GM19043 (cell line): Measurements from ENCODE around the gene THAP10.
"Not testable (repeated sequence)": the region's sequence is repeated elsewhere in the genome, so short reads cannot be mapped to it uniquely, and the experiment has no call there.

Experiments
- ATAC-seq: cut with Tn5 transposase; IDR thresholded peaks from one replicate; pipeline ENCODE4 v1.9.1; 2021; ENCODE audit warnings: low read depth; ENCODE audit not compliant: unreplicated experiment

The THAP10 gene

DNA sequence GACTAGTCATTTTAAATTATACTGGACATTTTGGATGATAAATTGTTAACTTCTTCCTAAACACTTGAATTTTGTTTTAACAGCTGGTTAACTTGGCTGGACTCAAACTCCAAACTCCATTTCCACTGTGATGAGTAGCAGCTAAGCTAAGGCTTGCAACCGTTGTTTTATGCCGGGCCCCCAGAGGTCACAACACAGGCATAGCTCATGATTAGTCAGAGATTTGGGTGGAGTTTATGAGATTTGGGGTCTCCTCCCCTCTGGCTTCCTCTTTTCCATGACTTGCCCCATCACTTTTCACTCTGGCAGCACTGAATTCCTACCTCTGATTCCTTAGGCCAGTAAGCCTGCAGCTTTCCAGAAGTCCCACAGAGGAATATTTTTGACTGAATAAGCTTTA is 12.8 kb downstream of the THAP10 start:
- ATAC-seq = no peak

DNA sequence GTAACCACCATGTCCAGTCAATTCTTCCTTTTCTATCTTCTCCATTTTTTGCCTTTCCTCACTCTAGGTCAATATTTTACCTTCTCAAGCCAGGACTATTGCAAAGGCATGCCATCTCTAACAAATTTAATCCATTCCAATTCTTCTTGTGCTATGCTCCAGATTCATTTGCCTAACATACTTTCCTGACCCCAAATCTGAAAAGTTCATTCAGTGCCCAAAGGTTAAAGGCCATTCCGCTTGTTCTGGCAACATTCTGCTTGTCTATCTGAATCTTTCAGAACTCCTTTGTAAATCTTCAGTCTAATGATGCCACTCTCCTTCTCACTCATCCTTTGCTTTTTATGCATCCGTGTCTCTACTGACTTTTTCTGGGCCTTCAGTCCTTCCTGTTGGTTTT is 15.6 kb downstream of the THAP10 start:
- no peak for ATAC-seq

DNA sequence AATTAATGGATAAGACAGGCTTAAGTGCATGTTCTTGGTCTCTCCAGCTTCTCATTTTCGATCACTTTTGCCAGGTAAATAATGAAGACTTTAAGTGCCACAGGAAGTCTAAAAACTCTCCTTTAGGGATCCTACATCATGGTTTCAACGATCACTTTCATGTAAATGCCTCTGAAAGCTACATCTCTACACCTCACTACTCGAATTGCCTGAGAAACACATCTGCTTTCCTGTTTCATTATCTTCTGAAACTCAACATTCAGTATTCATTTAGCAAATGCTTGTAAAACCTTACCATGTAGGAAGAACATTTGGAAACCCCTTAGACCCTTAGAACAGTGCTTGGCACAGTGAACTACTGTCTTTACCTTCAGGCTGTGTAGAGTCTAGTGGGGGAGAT is 16.2 kb downstream of the THAP10 start:
- ATAC-seq = no peak

DNA sequence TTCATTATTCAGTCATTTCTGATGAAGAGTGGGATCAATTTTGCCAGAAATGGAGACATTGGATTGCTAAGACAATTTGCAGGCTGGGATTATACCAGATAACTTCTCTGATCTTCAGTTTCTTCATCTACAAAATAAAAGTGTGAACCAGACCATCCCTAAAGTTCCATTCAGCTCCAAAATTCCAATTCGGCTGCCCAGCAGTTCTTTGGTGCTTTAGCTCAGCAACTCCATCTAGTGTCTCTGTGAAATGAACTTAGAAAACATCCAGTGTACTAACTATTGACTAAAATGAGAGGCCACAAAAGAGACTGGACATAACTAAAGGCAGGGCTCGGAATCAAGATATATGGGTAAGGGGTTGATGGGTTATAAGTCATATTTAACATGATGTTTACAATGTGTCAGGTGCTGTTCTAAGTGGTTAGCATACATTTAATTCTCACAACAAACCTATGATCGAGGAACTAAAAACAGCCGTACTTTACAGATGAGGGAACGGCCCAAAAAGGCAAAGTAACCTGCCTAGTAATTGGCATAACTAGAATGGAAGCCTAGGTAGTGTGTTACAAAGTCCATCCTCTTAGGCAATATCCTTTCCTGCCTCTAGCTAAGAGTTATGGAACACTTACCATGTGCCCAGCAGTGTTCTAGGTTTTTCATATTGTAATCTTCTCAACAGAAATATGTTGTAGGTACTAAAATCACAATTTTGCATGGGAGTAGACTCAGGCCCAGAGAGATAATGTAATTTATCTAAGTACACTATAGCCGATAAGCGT is 17.0 kb downstream of the THAP10 start:
- ATAC-seq = no peak

DNA sequence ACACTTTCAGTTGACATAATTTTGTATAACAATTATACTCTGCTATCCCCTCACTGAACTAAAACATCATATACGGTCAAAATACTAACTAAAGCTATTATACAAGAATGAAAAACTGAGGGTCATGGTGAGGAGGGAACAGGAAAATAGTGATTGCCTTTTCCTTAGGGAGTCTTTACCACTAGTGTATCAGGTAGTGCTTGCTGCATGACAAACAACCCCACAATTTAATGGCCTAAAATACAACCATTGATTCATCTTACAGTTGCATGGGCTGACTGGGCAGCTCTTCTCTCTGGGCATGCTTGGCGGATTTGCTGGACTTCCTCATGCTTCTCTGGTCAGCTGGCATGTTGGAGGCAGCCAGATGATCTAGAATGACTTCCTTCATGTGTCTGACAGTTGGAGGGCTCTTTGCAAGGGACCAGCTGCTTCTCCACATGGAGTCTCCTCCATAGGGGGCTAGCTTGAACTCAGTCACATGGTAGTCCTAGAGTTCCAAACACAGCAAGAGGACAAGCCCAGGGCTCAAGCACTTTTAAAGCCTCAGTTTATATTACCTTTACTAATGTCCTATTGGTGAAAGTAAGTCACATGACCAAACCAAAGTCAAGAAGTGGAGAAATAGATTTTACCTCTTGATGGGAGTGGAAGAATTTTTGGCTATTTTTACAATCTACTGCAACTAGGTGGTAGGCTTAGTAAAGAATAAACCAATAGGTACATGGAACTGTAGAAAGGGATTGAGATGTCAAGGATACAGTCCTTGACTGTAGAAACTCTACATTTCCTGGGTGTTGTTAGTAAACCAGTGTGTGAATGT is 18.8 kb downstream of the THAP10 start:
- ATAC-seq = no peak

DNA sequence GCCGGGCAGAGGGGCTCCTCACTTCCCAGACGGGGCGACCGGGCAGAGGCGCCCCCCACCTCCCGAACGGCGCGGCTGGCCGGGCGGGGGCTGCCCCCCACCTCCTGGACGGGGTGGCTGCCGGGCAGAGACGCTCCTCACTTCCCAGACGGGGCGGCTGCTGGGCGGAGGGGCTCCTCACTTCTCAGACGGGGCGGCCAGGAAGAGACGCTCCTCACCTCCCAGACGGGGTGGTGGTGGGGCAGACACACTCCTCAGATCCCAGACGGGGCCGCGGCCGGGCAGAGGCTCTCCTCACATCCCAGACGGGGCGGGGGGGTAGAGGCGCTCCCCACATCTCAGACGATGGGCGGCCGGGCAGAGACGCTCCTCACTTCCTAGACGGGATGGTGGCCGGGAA is 20.7 kb downstream of the THAP10 start:
- not testable (repeated sequence) for ATAC-seq

DNA sequence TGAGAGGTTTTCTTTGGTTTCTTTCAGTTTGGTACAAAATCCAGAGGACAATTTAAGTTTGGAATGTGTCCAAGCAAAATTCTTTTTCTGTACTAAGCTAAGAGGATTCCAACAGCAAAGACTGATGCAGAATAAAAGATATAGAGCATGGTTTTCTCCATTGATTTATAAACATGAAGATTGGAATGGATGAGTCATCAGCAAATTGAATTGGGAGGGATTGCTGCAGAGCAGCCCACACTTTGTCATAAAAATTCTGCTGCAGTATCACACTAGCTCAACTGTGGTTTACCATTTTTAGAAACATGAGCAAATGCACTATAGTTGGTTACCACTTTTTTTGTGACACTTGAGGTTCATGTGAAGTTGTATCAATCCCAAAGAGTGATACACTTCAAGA is 22.2 kb downstream of the THAP10 start:
- no peak for ATAC-seq

DNA sequence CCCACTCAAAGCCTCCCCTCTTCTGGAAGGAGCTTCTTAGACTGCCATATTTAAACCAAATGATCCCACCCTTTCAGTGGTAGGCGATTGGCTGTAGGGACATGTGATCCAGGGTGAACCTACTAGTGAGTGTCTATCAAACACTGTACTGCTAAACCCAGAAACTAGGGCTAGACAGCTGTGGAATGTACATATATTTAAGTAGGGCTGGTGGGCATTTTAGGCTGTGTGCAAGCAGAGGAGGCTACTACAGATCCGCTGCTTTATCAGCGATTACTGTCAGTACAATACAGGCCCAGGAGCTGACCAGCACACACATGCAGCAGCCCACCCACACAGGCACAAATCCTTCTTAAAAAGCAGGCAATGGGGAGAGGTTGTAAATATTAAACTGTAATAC is 22.9 kb downstream of the THAP10 start:
- no peak for ATAC-seq

DNA sequence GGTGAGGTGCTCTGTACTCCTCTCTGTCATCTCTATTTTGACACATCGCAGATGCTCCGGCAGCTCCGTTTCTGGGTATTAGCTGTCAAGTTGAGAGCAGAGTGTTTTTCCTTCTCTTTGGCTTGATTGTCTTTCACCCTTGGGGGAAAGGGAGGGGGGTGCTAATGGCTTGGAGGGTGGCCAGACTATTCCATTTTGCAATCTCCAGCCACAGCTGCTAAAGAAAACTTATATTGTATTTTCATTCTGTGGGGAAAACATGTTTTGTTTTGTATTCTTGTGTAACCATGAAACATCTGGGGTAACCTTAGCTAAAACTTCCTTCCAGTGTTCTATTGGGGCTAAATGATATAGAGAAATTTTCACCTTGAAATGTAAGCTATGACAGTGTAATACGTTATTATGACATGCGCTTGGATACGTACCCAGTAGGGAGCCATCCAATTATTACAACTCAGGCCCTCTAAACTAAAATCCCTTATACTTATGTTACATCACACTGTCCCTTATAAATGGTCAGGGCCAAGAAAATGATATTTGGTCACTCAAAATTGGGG is 24.2 kb downstream of the THAP10 start:
- ATAC-seq = no peak

DNA sequence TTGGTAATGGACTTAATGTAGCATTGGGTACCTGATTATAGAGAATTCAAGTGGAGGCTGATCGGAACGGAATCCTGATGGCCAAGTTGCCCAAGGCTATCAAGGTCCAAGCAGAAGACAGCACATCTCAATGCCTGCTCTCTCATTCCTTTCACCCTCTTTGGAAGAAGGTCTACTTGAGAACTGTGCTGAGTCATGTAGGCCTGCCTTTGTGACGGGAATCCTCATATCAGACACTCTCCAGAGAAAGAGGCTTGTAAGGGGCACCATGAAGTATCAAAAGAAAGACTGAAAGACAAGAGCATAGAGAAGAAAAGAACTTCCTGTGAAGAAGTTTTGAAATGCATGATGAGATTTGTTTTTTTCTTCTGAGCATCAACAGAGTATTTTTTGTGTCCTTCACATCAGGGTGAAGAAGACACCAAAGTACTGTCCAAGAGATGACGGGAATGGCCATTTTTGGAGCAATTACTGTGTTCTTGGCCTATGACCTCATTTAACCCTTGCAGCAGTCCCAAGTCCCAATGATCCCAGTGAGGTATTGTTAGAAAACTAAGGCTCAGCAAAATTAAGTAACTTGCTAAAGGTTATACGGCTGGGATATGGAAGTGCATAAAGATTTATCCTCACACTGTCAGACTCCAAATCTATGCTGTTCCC is 25.1 kb downstream of the THAP10 start:
- ATAC-seq = no peak

DNA sequence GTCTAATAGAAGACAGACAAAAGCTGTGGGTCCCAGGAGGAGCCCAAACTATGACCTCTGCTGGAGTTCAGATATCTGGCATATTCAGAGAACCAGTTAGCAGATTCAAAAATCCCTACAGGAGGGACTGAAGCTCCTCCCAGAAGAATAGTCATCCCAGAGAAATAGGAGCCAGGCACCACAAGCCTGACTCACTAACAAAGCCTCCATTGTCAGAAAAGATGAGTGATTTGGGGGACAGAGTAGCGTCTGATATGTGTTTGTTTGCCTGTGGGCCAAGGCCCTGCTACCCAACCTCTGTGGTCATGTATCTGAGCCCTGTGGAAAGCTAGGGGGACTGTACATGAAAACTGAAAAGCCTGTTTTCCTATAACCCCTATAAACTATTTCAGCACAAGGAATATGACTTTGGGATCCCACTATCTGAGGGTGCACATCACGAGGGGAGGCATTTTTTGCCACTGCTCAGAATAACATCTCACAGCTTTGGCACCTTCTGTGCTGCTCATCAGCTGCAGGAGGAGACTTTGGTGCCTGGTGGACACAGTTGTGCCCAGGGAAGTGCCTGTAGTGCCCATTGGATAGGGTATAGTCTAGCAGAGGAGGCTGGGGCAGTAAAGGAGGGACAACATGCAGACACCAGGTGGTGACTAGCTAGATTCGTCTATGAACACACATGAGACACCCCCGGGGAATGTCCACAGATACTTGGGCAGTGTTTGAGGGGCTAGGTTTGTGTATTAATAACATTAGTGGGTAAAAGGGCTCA is 28.6 kb downstream of the THAP10 start:
- ATAC-seq = no peak

DNA sequence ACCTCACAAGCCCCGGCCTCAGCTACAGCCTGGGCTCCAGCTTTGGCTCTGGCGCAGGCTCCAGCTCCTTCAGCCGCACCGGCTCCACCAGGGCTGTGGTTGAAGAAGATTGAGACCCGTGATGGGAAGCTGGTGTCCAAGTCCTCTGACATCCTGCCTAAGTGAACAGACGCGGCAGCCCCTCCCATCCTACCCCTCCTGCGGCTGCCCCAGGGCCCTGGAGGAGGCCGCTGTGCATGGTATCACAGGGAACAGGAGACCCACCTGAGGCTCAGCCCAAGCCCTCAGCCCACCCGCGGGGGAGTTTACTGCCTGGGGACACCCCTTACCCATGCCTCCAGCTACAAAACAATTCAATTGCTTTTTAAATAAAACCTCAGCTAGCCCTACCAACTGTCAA is 32.2 kb downstream of the THAP10 start:
- no peak for ATAC-seq

DNA sequence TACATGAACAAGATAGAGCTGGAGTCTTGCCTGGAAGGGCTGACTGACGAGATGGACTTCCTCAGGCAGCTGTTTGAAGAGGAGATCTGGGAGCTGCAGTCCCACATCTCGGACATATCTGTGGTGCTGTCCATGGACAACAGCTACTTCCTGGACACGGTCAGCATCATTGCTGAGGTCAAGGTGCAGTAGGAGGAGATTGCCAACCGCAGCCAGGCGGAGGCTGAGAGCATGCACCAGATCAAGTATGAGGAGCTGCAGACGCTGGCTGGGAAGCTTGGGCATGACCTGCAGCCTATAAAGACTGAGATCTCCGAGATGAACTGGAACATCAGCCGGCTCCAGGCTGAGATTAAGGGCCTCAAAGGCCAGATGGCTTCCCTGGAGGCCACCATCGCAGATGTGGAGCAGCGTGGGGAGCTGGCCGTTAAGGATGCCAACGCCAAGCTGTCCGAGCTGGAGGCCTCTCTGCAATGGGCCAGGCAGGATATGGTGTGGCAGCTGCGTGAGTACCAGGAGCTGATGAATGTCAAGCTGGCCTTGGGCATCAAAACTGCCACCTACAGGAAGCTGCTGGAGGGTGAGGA is 32.8 kb downstream of the THAP10 start:
- ATAC-seq = no peak

DNA sequence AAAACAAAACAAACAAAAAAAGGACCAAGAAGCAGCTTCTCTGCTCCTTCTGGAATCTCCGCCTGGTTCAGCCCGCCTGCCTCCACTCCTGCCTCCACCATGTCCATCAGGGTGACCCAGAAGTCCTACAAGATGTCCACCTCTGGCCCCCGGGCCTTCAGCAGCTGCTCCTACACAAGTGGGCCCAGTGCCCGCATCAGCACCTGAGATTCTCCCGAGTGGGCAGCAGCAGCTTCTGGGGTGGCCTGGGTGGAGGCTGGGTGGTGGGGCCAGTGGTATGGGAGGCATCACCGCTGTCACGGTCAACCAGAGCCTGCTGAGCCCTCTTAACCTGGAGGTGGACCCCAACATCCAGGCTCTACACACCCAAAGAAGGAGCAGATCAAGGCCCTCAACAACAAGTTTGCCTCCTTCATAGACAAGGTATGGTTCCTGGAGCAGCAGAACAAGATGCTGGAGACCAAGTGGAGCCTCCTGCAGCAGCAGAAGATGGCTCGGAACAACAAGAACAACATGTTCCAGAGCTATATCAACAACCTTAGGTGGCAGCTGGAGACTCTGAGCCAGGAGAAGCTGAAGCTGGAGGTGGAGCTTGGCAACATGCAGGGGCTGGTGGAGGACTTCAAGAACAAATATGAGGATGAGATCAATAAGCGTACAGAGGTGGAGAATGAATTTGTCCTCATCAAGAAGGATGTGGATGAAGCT is 33.5 kb downstream of the THAP10 start:
- ATAC-seq = not testable (repeated sequence)

DNA sequence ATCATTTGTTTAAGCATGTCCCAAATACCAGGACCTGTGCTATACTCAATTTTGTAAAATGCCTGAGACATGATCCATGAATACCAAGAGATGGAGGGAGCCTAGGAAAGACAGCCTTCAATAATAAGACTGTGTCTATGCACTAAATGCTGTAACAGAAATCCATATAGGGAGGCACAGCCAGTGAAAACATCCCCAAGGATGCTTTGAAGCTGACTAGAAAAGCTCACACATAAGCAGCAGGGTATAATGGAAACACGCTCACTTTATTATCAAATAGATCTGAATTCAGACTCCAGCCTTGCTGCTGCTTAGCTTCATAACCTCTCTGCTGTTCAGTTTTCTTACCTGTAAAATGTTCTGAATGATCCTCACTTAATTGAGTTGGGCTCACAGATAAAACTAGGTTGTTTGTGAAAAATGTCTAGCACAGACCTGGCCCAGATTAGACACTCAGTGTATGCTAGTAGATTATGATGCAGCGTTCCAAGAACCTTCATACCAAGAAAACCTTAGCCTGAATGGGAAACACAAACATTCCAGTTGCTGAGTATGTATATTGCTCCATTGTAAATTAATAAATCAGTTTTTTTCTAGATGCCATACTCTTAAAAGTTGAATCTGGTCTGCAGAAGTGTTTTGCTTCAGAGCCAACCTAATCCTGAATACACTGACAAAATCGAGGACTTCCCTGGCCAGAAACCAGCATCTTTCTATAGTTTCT is 34.5 kb downstream of the THAP10 start:
- no peak for ATAC-seq

DNA sequence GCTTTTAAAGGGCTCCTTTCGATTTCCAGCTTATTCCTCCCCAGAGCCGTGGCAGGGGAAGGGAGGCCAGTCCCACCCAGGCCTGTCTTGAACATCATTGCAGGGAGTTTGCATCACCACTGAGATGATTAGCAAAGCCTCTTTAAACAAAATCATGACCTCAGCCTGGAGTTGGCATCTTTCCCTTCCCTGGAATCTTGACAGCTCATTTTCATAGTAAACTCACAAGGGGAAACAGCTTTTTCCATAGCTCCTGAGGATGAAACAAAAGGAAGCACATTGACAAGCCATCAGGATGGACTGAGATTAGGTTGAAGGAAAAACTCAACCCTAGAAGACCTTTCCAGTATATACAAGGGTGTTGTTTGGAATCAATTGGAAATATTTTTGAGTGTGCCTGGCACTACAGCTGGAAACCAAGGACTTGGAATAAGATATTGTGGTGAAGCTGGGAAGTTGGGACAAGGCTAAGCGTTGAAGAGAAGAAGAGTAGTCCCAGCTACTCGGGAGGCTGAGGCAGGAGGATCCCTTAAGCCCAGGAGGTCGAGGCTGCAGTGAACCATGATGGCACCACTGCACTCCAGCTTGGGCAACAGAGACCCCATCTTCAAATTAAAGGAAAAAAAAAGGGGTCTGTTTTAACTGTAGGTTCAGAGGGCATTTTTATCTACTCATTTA is 35.2 kb downstream of the THAP10 start:
- no peak for ATAC-seq

DNA sequence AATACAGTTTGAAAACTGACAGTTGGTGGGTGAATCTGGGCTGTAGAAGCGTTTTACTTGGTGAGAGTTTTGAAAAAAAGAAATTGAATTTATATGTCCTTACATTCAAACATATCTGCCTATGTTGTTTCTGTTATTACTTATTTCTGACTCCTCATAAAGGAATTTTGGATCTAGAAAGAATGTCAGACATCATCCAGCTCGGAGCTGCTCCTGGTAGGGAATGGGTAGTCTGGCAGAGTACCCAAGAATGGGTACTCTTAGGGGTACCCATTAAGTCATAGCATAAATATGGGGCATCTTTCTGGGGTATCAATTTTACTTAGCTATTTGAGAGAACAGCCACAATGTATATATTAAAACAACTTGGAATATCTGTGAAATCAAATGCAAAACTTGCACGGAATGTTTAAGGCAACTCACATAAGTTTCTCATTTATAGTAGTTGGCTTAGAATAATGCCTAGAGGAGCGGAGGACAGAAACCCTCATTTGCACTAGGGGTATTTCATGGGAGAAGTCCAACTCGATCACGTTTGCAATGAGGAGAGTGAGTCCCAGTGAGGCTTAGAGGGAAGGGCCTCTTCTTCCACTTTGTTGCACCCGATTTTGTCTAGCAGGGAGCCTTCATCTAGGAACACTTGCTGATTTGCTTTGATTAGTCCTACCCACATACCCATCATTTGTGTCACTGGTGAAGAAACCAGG is 35.9 kb downstream of the THAP10 start:
- no peak for ATAC-seq

DNA sequence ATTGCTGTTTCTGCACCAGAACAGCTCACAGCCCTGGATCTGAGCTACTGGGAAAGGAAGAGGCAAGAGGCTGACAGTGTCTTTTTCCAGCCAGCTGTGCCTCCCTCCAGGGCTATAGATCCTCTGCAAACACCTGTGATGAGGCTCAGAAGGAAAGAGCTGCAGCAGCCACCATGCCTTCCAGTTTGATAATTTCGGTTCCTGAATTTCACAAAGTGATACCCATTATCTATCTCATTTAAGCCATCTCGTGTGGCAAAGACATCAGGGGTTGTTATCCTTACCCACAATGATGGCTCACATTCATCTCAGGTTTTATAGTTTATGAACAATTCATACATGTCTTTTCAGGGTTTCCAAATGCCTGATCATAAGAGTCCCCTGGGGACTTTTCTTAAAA is 36.5 kb downstream of the THAP10 start:
- ATAC-seq = no peak
